WI38 (cell line): ENCODE results near the gene MIF4GD.
"Not testable (repeated sequence)": the region's sequence is repeated elsewhere in the genome, so short reads cannot be mapped to it uniquely, and the experiment has no call there.

ENCODE experiments used
- H3K4me3 ChIP-seq: 2 replicates; pipeline ENCODE4 v1.5.1; 2011; ENCODE audit warnings: low read depth, mild to moderate bottlenecking, control low read depth, low read length
- CTCF ChIP-seq: IDR thresholded peaks from 2 replicates; pipeline ENCODE4 v1.5.1; 2012; ENCODE audit warnings: low read depth, mild to moderate bottlenecking, control low read depth, low read length

The MIF4GD gene

GRCh38 chr17:75263055-75263454, 8.0 kb downstream of the MIF4GD start:
- H3K4me3 ChIP-seq: no peak overlapping the region
- no peak for TF ChIP-seq CTCF

- no peak for TF ChIP-seq CTCF
- peak overlapping the region; percentile 98 for H3K4me3 ChIP-seq
Observed at GRCh38 chr17:75262112-75262606, 8.9 kb downstream of the MIF4GD start.

- no peak for TF ChIP-seq CTCF
- peak within 1 kb of the TSS; percentile 98 for H3K4me3 ChIP-seq
Observed at GRCh38 chr17:75261336-75262111, 9.5 kb downstream of the MIF4GD start, which contains the start of the genes GGA3 and MRPS7. Gene GGA3 (minus strand): TSS chr17:75261606. CDS start chr17:75261587, 19 bp downstream. Gene MRPS7 (plus strand): TSS chr17:75261879. CDS start chr17:75261901, 22 bp downstream.

- peak overlapping the region; percentile 98 for H3K4me3 ChIP-seq
- no peak for TF ChIP-seq CTCF
Observed at GRCh38 chr17:75260641-75261335, 10.2 kb downstream of the MIF4GD start.

- H3K4me3 ChIP-seq: not testable (repeated sequence)
Observed at GRCh38 chr17:75257228-75257627, 13.8 kb downstream of the MIF4GD start.

GRCh38 chr17:75255954-75256698, 14.9 kb downstream of the MIF4GD start:
- H3K4me3 ChIP-seq: not testable (repeated sequence)

- TF ChIP-seq CTCF: no peak
- H3K4me3 ChIP-seq: no peak overlapping the region
Observed at GRCh38 chr17:75252039-75252816, 18.8 kb downstream of the MIF4GD start.
